HG03469 (cell line): ENCODE measurements around the gene LPCAT2.

Experiments used
- ATAC-seq: cut with Tn5 transposase; IDR thresholded peaks from one replicate; pipeline ENCODE4 v1.9.1; 2021; ENCODE audit warnings: mild to moderate bottlenecking, moderate library complexity, moderate number of reproducible peaks; ENCODE audit not compliant: unreplicated experiment

The LPCAT2 gene

GRCh38 chr16:55479430-55480140 lies 29.3 kb upstream of the LPCAT2 start:
- ATAC-seq: no peak

- no peak for ATAC-seq
These were observed 28.6 kb upstream of the LPCAT2 start for GRCh38 chr16:55480228-55480655.

GRCh38 chr16:55481023-55481422 lies 27.8 kb upstream of the LPCAT2 start:
- no peak for ATAC-seq

GRCh38 chr16:55482056-55482455 lies 26.8 kb upstream of the LPCAT2 start:
- ATAC-seq: no peak

- no peak for ATAC-seq
These were observed 21.6 kb upstream of the LPCAT2 start for GRCh38 chr16:55487048-55487803.

GRCh38 chr16:55488306-55488705 lies 20.6 kb upstream of the LPCAT2 start:
- no peak for ATAC-seq

GRCh38 chr16:55489119-55489955 lies 19.5 kb upstream of the LPCAT2 start:
- ATAC-seq: no peak

- ATAC-seq: no peak
These were observed 19.0 kb upstream of the LPCAT2 start for GRCh38 chr16:55489956-55490265.

- ATAC-seq: no peak
These were observed 18.6 kb upstream of the LPCAT2 start for GRCh38 chr16:55490301-55490700.

GRCh38 chr16:55491691-55492090 lies 17.2 kb upstream of the LPCAT2 start:
- no peak for ATAC-seq

- ATAC-seq: no peak
These were observed 16.0 kb upstream of the LPCAT2 start for GRCh38 chr16:55492756-55493380.

GRCh38 chr16:55494994-55495421 lies 13.9 kb upstream of the LPCAT2 start:
- ATAC-seq: no peak

GRCh38 chr16:55495616-55496289 lies 13.1 kb upstream of the LPCAT2 start:
- no peak for ATAC-seq

GRCh38 chr16:55496509-55497145 lies 12.2 kb upstream of the LPCAT2 start:
- ATAC-seq: no peak

- no peak for ATAC-seq
These were observed 11.3 kb upstream of the LPCAT2 start for GRCh38 chr16:55497558-55497957.

GRCh38 chr16:55498101-55498500 lies 10.8 kb upstream of the LPCAT2 start:
- ATAC-seq: no peak

- ATAC-seq: no peak
These were observed 9.6 kb upstream of the LPCAT2 start for GRCh38 chr16:55499281-55499680.

- ATAC-seq: no peak
These were observed 8.8 kb upstream of the LPCAT2 start for GRCh38 chr16:55499951-55500529.

- ATAC-seq: no peak
These were observed 8.3 kb upstream of the LPCAT2 start for GRCh38 chr16:55500530-55501011.
